CD4-positive, CD25-positive, alpha-beta regulatory T cell (primary cell): ENCODE results near the gene HLA-C. TPM values are rescaled to one million over a fixed set of nuclear protein-coding genes. Genes with fewer than 3 reads are reported as not detected.
"Not testable (repeated sequence)": the region's sequence is repeated elsewhere in the genome, so short reads cannot be mapped to it uniquely, and the experiment has no call there.

Experiments used
- ATAC-seq, 2 donors: fragments of 150-1000 bp; cut with Tn5 transposase; one replicate each; pipeline ENCODE4 v1.10.0; 2021; ENCODE audit warnings: low read depth in 2 of 2, moderate number of reproducible peaks in 2 of 2, moderate library complexity in 1 of 2
- DNase-seq, 3 donors: peaks; one replicate each; pipeline versions ENCODE4 v3.0.0 to v3.0.0-alpha.2; 2012 to 2022; ENCODE audit warnings: mixed read lengths in 1 of 3
- H3K27ac ChIP-seq: one replicate; pipeline ENCODE4 v1.7.0; 2013; ENCODE audit warnings: mild to moderate bottlenecking, low read length; ENCODE audit not compliant: insufficient read depth, poor library complexity, severe bottlenecking
- H3K27me3 ChIP-seq: one replicate; pipeline ENCODE4 v1.7.0; 2013; ENCODE audit warnings: low read length; ENCODE audit not compliant: control insufficient read depth, insufficient read depth
- H3K36me3 ChIP-seq: one replicate; pipeline ENCODE4 v1.7.0; 2013; ENCODE audit warnings: mild to moderate bottlenecking, low read length, moderate library complexity; ENCODE audit not compliant: control insufficient read depth, insufficient read depth
- H3K4me1 ChIP-seq: 2 replicates; pipeline ENCODE4 v1.7.0; 2013; ENCODE audit warnings: mild to moderate bottlenecking, low read length; ENCODE audit not compliant: insufficient read depth, control insufficient read depth, poor library complexity, severe bottlenecking
- H3K4me3 ChIP-seq: one replicate; pipeline ENCODE4 v1.7.0; 2013; ENCODE audit warnings: low read depth, mild to moderate bottlenecking, low read length, moderate library complexity
- H3K9me3 ChIP-seq, 2 experiments: 1 replicate in 1 of 2; 2 replicates in 1 of 2; pipeline ENCODE4 v1.7.0; 2013; ENCODE audit warnings: low read length in 2 of 2, mild to moderate bottlenecking in 1 of 2, moderate library complexity in 1 of 2; ENCODE audit not compliant: control insufficient read depth in 2 of 2
- H3K27ac Mint-ChIP-seq, 3 donors: one replicate each; pipeline ENCODE4 v1.8.0; 2020 to 2022; ENCODE audit warnings: mild to moderate bottlenecking in 3 of 3, mixed read lengths in 3 of 3, moderate library complexity in 2 of 3
- H3K27me3 Mint-ChIP-seq: one replicate; pipeline ENCODE4 v1.8.0; 2022; ENCODE audit warnings: mild to moderate bottlenecking, mixed read lengths
- H3K36me3 Mint-ChIP-seq: one replicate; pipeline ENCODE4 v1.8.0; 2020; ENCODE audit warnings: mixed read lengths
- H3K4me1 Mint-ChIP-seq, 4 donors: one replicate each; pipeline ENCODE4 v1.8.0; 2020 to 2022; ENCODE audit warnings: mixed read lengths in 4 of 4, mild to moderate bottlenecking in 1 of 4
- H3K4me3 Mint-ChIP-seq, 4 donors: one replicate each; pipeline ENCODE4 v1.8.0; 2020 to 2022; ENCODE audit warnings: mild to moderate bottlenecking in 4 of 4, mixed read lengths in 4 of 4, moderate library complexity in 3 of 4
- H3K9me3 Mint-ChIP-seq, 7 donors: one replicate each; pipeline ENCODE4 v1.8.0; 2020 to 2022; ENCODE audit warnings: mixed read lengths in 7 of 7, mild to moderate bottlenecking in 3 of 7, moderate library complexity in 2 of 7
- polyA plus RNA-seq, 4 donors: library from polyadenylated mRNA; unstranded; fragments of 300-500 nt; fragmentation: Illumina TruSeq; gene quantifications; one replicate each; pipeline ENCODE4 v1.2.3, GENCODE V29; 2021
- total RNA-seq: library from RNA; stranded (reverse); gene quantifications from one replicate; pipeline ENCODE4 v1.2.3, GENCODE V29; 2022

HLA-C gene
- total and polyA plus RNA-seq, 5 donors from 2014 or later = 1,832 to 3,568 (median 2,708) TPM

GRCh38 chr6:31287619-31288018 lies 15.7 kb upstream of the HLA-C start:
- no peaks in the 10 kb centered on the region for H3K36me3 Mint-ChIP-seq
- no peak for ATAC-seq
- Histone ChIP-seq H3K36me3 (no peaks in the 10 kb centered on the region), H3K4me3 (no peak overlapping the region), H3K9me3 (no peaks in the 10 kb centered on the region), H3K27me3 (peaks cover 7% of the 10 kb centered on the region), H3K4me1 (no peaks in the 10 kb centered on the region), H3K27ac (no peak overlapping the region)
- H3K4me1 Mint-ChIP-seq = peaks cover 0 to 9% (median 0%) of the 10 kb centered on the region in 4 donors
- no peaks in the 10 kb centered on the region for H3K27me3 Mint-ChIP-seq
- peak overlapping the region in 1 of 3 donors; percentile 39 for H3K27ac Mint-ChIP-seq
- no peak for DNase-seq
- no peaks in the 10 kb centered on the region for H3K9me3 Mint-ChIP-seq
- H3K4me3 Mint-ChIP-seq = no peak overlapping the region

- Histone ChIP-seq H3K4me1 (no peaks in the 10 kb centered on the region), H3K36me3 (no peaks in the 10 kb centered on the region), H3K4me3 (no peak overlapping the region), H3K27ac (no peak overlapping the region), H3K9me3 (no peaks in the 10 kb centered on the region), H3K27me3 (no peaks in the 10 kb centered on the region)
- no peak for DNase-seq
- no peaks in the 10 kb centered on the region for H3K36me3 Mint-ChIP-seq
- no peaks in the 10 kb centered on the region for H3K27me3 Mint-ChIP-seq
- peak overlapping the region in 1 of 3 donors; percentile 13 for H3K27ac Mint-ChIP-seq
- H3K4me1 Mint-ChIP-seq = peaks cover 0 to 9% (median 0%) of the 10 kb centered on the region in 4 donors
- H3K4me3 Mint-ChIP-seq = no peak overlapping the region
- no peak for ATAC-seq
- peaks cover 0 to 2% (median 0%) of the 10 kb centered on the region in 7 donors for H3K9me3 Mint-ChIP-seq
Measured at GRCh38 chr6:31285982-31286381, 14.1 kb upstream of the HLA-C start.

- peaks cover 0 to 2% (median 0%) of the 10 kb centered on the region in 7 donors for H3K9me3 Mint-ChIP-seq
- H3K4me3 Mint-ChIP-seq = no peak overlapping the region
- Histone ChIP-seq H3K4me1 (no peaks in the 10 kb centered on the region), H3K9me3 (no peaks in the 10 kb centered on the region), H3K4me3 (no peak overlapping the region), H3K27ac (no peak overlapping the region), H3K36me3 (no peaks in the 10 kb centered on the region), H3K27me3 (no peaks in the 10 kb centered on the region)
- no peaks in the 10 kb centered on the region for H3K36me3 Mint-ChIP-seq
- peaks cover 0 to 9% (median 0%) of the 10 kb centered on the region in 4 donors for H3K4me1 Mint-ChIP-seq
- DNase-seq = no peak
- peak overlapping the region in 2 of 3 donors; percentile 13 to 83 for H3K27ac Mint-ChIP-seq
- no peak for ATAC-seq
- H3K27me3 Mint-ChIP-seq = no peaks in the 10 kb centered on the region
Measured at GRCh38 chr6:31285486-31285885, 13.6 kb upstream of the HLA-C start.

GRCh38 chr6:31279647-31280046 lies 7.8 kb upstream of the HLA-C start:
- not testable (repeated sequence) for H3K4me1 Mint-ChIP-seq, H3K27ac ChIP-seq, H3K4me3 Mint-ChIP-seq, H3K4me3 ChIP-seq, H3K4me1 ChIP-seq, H3K27me3 Mint-ChIP-seq, H3K9me3 Mint-ChIP-seq, H3K36me3 ChIP-seq, ATAC-seq, DNase-seq, H3K27me3 ChIP-seq, H3K36me3 Mint-ChIP-seq, H3K9me3 ChIP-seq
- H3K27ac Mint-ChIP-seq = peak overlapping the region in 1 of 3 donors; percentile 91

GRCh38 chr6:31272836-31273626 lies 1.1 kb upstream of the HLA-C start:
- peaks cover 49% of the 10 kb centered on the region for H3K4me1 ChIP-seq
- H3K36me3 Mint-ChIP-seq = peaks cover 26% of the 10 kb centered on the region
- ATAC-seq (no peak), DNase-seq (peak in 1 of 3 donors; percentile 43)
- peaks cover 12 to 51% (median 41%) of the 10 kb centered on the region in 4 donors for H3K4me1 Mint-ChIP-seq
- H3K4me3 ChIP-seq = peak overlapping the region; percentile 99
- H3K9me3 ChIP-seq = no peaks in the 10 kb centered on the region
- H3K27me3 Mint-ChIP-seq = peaks cover 5% of the 10 kb centered on the region
- peaks cover 26% of the 10 kb centered on the region for H3K36me3 ChIP-seq
- H3K27me3 ChIP-seq = no peaks in the 10 kb centered on the region
- H3K27ac Mint-ChIP-seq = peak overlapping the region; percentile 100
- peak overlapping the region; percentile 97 to 99 (median 98) for H3K4me3 Mint-ChIP-seq
- peaks cover 0 to 3% (median 0%) of the 10 kb centered on the region in 7 donors for H3K9me3 Mint-ChIP-seq
- peak overlapping the region; percentile 97 for H3K27ac ChIP-seq

- Mint-ChIP-seq H3K27me3 (peaks cover 5% of the 10 kb centered on the region), H3K4me3 (peak overlapping the region; percentile 97 to 99 (median 98)), H3K36me3 (peaks cover 32% of the 10 kb centered on the region), H3K27ac (peak overlapping the region; percentile 100), H3K4me1 (peaks cover 18 to 57% (median 47%) of the 10 kb centered on the region in 4 donors), H3K9me3 (peaks cover 0 to 4% (median 0%) of the 10 kb centered on the region in 7 donors)
- no peaks in the 10 kb centered on the region for H3K9me3 ChIP-seq
- H3K4me3 ChIP-seq = peak overlapping the region; percentile 99
- H3K27me3 ChIP-seq = no peaks in the 10 kb centered on the region
- peaks cover 28% of the 10 kb centered on the region for H3K36me3 ChIP-seq
- ATAC-seq (no peak), DNase-seq (peak in 2 of 3 donors; percentile 34 to 52)
- peak overlapping the region; percentile 97 for H3K27ac ChIP-seq
- peaks cover 53% of the 10 kb centered on the region for H3K4me1 ChIP-seq
Measured at GRCh38 chr6:31272436-31272835, 544 bp upstream of the HLA-C start.

GRCh38 chr6:31270788-31271640 lies 878 bp downstream of the HLA-C start:
- ATAC-seq = peak; percentile 1 to 8
- H3K4me1 ChIP-seq = peaks cover 53% of the 10 kb centered on the region

More at GRCh38 chr6:31270788-31271640, 878 bp downstream of the HLA-C start:
- no peaks in the 10 kb centered on the region for H3K27me3 ChIP-seq
- Mint-ChIP-seq H3K27ac (peak overlapping the region; percentile 83 to 100 (median 100)), H3K4me3 (peak overlapping the region; percentile 97 to 99 (median 98)), H3K9me3 (peaks cover 0 to 5% (median 0%) of the 10 kb centered on the region in 7 donors), H3K4me1 (peaks cover 18 to 67% (median 52%) of the 10 kb centered on the region in 4 donors), H3K36me3 (peaks cover 39% of the 10 kb centered on the region), H3K27me3 (peaks cover 5% of the 10 kb centered on the region)
- no peaks in the 10 kb centered on the region for H3K9me3 ChIP-seq
- peak overlapping the region; percentile 89 for H3K4me3 ChIP-seq
- DNase-seq = peak; percentile 56 to 86 (median 72)
- peaks cover 28% of the 10 kb centered on the region for H3K36me3 ChIP-seq
- peak overlapping the region; percentile 97 for H3K27ac ChIP-seq
